Breast epithelium (tissue), 4 donors: ENCODE data around the gene SLC5A2. TPM values are rescaled to one million over a fixed set of nuclear protein-coding genes. Genes with fewer than 3 reads are reported as not detected.
A peak's percentile ranks its signal among the peaks of the same experiment; 100 is the strongest.

ENCODE experiments used
- DNase-seq, 2 donors: peaks; one replicate each; pipeline ENCODE4 v3.0.0-alpha.2; 2019; ENCODE audit warnings: low spot score in 2 of 2
- H3K27ac ChIP-seq, 2 donors: fragments of 200-600 bp; sonication (generic) in 1 of 2; one replicate each; pipeline ENCODE4 v1.5.1; 2016 to 2019; ENCODE audit warnings: mild to moderate bottlenecking in 1 of 2
- H3K27me3 ChIP-seq, 2 donors: fragments of 200-600 bp; sonication (generic) in 1 of 2; one replicate each; pipeline versions ENCODE4 v1.5.1 to v1.6.0; 2017 to 2019; ENCODE audit warnings: control low read depth in 1 of 2, mild to moderate bottlenecking in 1 of 2
- H3K36me3 ChIP-seq: fragments of 200-600 bp; one replicate; pipeline ENCODE4 v1.5.1; 2019
- H3K4me1 ChIP-seq, 2 donors: fragments of 200-600 bp; sonication (generic); one replicate each; pipeline ENCODE4 v1.5.1; 2016 to 2019; ENCODE audit warnings: control low read depth in 1 of 2
- H3K4me3 ChIP-seq, 3 donors: fragments of 200-600 bp; sonication (generic); 1 replicate in 2 of 3; 2 replicates in 1 of 3; pipeline ENCODE4 v1.5.1; 2016 to 2019; ENCODE audit warnings: mild to moderate bottlenecking in 3 of 3, moderate library complexity in 2 of 3
- H3K9me3 ChIP-seq, 2 donors: fragments of 200-600 bp; sonication (generic) in 1 of 2; one replicate each; pipeline ENCODE4 v1.5.1; 2016 to 2019; ENCODE audit warnings: control low read depth in 1 of 2
- CTCF ChIP-seq, 3 donors: fragments of 450-650 bp; IDR thresholded peaks; one replicate each; pipeline ENCODE4 v1.5.1; 2016 to 2017; ENCODE audit warnings: antibody characterized with exemption in 3 of 3, mild to moderate bottlenecking in 3 of 3, moderate library complexity in 3 of 3
- POLR2A ChIP-seq: fragments of 450-650 bp; IDR thresholded peaks from one replicate; pipeline ENCODE4 v1.6.1; 2016; ENCODE audit warnings: antibody characterized with exemption, mild to moderate bottlenecking, moderate library complexity
- POLR2AphosphoS5 ChIP-seq, 3 donors: sonication (generic); formaldehyde crosslinking; IDR thresholded peaks; one replicate each; pipeline ENCODE4 v1.6.1; 2017; ENCODE audit warnings: antibody characterized with exemption in 3 of 3
- intact Hi-C: fragments of 100-400 bp; cut with DNase I; formaldehyde crosslinking; loops from one replicate; pipeline ENCODE4 v1.15.1; 2023; ENCODE audit warnings: low total_unique reads
- total RNA-seq, 3 donors: library from RNA; depleted of rRNA; stranded (reverse); fragments of >200 nt; gene quantifications; one replicate each; pipeline ENCODE4 v1.1.0, GENCODE V29; 2016

The SLC5A2 gene
- total RNA-seq, 3 donors from 2014 or later: 0.44 to 0.98 TPM; not detected in 1

DNA sequence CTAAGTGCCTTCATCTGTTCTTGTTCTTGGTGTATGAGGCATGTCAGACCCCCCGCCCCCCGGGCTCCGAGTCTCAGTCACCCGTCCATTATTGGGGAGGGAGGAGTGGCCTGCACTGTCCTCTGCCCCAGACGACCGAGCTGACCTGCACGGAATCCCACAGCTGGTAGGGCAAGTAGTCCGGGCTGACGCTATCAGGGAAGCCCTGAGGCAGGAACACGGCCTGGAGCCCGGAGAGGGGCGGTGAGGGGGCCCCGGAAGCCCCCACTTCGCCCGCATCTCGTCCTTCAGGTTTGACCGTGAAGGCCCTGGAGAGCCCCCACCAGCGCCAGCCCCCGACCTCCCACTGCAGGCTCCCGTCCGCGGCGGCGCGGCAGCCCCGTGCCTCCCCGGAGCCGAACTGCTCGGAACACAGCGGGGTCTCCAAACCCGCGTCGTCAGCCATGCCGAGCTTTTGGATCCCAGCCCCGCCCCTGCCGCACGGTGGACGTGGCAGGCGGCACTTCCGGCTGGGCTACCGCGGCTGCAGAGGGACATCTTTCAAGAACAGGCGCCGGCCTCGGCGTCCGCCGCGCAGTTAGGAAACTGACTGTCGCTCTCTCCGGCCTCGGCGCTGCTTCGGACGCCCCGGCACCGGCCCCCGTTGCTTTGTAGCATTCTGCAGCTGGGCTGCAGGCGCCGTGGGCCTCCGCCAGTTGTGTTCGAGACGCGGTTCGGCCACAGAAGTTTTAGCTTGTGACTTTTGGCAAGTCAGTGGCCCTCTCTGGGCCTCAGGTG is 25.2 kb downstream of the SLC5A2 start, which contains the start of gene RUSF1:
TSS of gene RUSF1 (minus strand) at position 463 of the 777 bp plus-strand sequence. CDS start at position 445, 18 bp downstream.
- peak within 1 kb of the TSS; percentile 95 to 96 for H3K27ac ChIP-seq
- peak; percentile 88 to 89 for DNase-seq
- peaks cover 0 to 10% of the 10 kb centered on the region in 2 donors for H3K4me1 ChIP-seq
- H3K9me3 ChIP-seq: no peaks in the 10 kb centered on the region
- no peaks in the 10 kb centered on the region for H3K27me3 ChIP-seq
- intact Hi-C loops: no loop called here
- TF ChIP-seq CTCF (IDR thresholded peaks at IDR 0.05) (peak in 1 of 3 donors; percentile 12), POLR2AphosphoS5 (IDR thresholded peaks at IDR 0.05) (peak; percentile 79 to 96 (median 89)), POLR2A (peak; percentile 88)
- peak within 1 kb of the TSS; percentile 84 to 99 (median 96) for H3K4me3 ChIP-seq
- no peaks in the 10 kb centered on the region for H3K36me3 ChIP-seq

DNA sequence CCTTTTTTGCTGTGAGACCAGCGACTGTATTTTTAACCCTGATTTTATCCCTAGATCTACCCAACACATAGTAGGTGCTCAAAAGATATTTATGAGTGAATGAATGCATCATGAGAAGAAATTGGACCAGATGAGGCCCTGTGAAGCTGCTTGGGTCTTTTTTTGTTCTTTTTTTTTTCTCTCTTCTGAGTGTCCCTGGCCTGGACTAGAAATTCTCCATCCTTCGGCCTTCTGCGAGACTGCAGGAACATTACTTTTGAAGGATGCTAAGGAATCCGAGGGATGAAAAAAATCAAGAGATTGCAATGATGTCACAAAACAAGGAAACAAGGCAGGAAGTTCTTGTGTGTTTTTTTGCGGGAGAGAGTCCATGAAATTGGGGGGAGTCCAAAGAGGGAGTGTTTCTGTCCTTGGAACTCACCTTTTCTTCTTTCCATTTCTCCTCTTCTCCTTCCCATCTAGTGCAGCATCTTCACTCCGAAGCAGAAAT is 25.8 kb downstream of the SLC5A2 start:
- peaks cover 0 to 10% of the 10 kb centered on the region in 2 donors for H3K4me1 ChIP-seq
- no peaks in the 10 kb centered on the region for H3K36me3 ChIP-seq
- peak overlapping the region; percentile 84 to 99 (median 96) for H3K4me3 ChIP-seq
- intact Hi-C loops: no loop called here
- no peaks in the 10 kb centered on the region for H3K27me3 ChIP-seq
- peak overlapping the region; percentile 95 to 96 for H3K27ac ChIP-seq
- TF ChIP-seq CTCF (IDR thresholded peaks at IDR 0.05) (no peak), POLR2A (no peak), POLR2AphosphoS5 (IDR thresholded peaks at IDR 0.05) (no peak)
- no peak for DNase-seq
- no peaks in the 10 kb centered on the region for H3K9me3 ChIP-seq

- DNase-seq: no peak
- Histone ChIP-seq H3K4me1 (no peaks in the 10 kb centered on the region), H3K9me3 (no peaks in the 10 kb centered on the region), H3K4me3 (no peak overlapping the region), H3K27ac (no peak overlapping the region), H3K36me3 (no peaks in the 10 kb centered on the region), H3K27me3 (no peaks in the 10 kb centered on the region)
- TF ChIP-seq POLR2A: no peak
- TF ChIP-seq CTCF (IDR thresholded peaks at IDR 0.05): no peak
- no peak for TF ChIP-seq POLR2AphosphoS5 (IDR thresholded peaks at IDR 0.05)
- intact Hi-C loops: no loop called here
These were observed 30.2 kb downstream of the SLC5A2 start for GRCh38 chr16:31513126-31513525.

GRCh38 chr16:31513884-31514283 is 31.0 kb downstream of the SLC5A2 start:
- intact Hi-C loops: loop anchor here (1.0 kb wide), 1 partner anchor 29 kb away; no protein-coding TSS in a partner anchor
- Histone ChIP-seq H3K4me3 (no peak overlapping the region), H3K4me1 (no peaks in the 10 kb centered on the region), H3K27me3 (no peaks in the 10 kb centered on the region), H3K27ac (no peak overlapping the region), H3K9me3 (no peaks in the 10 kb centered on the region), H3K36me3 (no peaks in the 10 kb centered on the region)
- TF ChIP-seq POLR2AphosphoS5 (IDR thresholded peaks at IDR 0.05) (no peak), CTCF (IDR thresholded peaks at IDR 0.05) (no peak), POLR2A (no peak)
- no peak for DNase-seq

- no peaks in the 10 kb centered on the region for H3K27me3 ChIP-seq
- no peak for DNase-seq
- H3K4me3 ChIP-seq: no peak overlapping the region
- intact Hi-C loops: no loop called here
- H3K4me1 ChIP-seq: no peaks in the 10 kb centered on the region
- no peaks in the 10 kb centered on the region for H3K36me3 ChIP-seq
- TF ChIP-seq POLR2A (no peak), POLR2AphosphoS5 (IDR thresholded peaks at IDR 0.05) (no peak), CTCF (IDR thresholded peaks at IDR 0.05) (no peak)
- H3K9me3 ChIP-seq: no peaks in the 10 kb centered on the region
- H3K27ac ChIP-seq: no peak overlapping the region
These were observed 35.0 kb downstream of the SLC5A2 start for GRCh38 chr16:31517800-31518402.
